VCaP (cell line): ENCODE measurements around the gene SYK.

Experiments used
- H3K27ac ChIP-seq: fragments of 450-650 bp; 2 replicates; pipeline ENCODE4 v1.5.1; 2017
- CTCF ChIP-seq: fragments of 450-650 bp; conservative IDR thresholded peaks from 2 replicates; pipeline ENCODE4 v1.5.1; 2017; ENCODE audit warnings: mild to moderate bottlenecking, moderate library complexity

SYK gene

GRCh38 chr9:90801973-90802322 is 329 bp downstream of the SYK start:
- H3K27ac ChIP-seq, result peak overlapping the region; percentile 82
- no peak for TF ChIP-seq CTCF

- TF ChIP-seq CTCF, result no peak
- H3K27ac ChIP-seq, result peak overlapping the region; percentile 82
These were observed 867 bp downstream of the SYK start for GRCh38 chr9:90802386-90802985.

GRCh38 chr9:90803860-90804593 is 2.4 kb downstream of the SYK start:
- no peak for TF ChIP-seq CTCF
- H3K27ac ChIP-seq, result peak overlapping the region; percentile 34; the same call in 1 of the 2 replicates

GRCh38 chr9:90805006-90805996 is 3.7 kb downstream of the SYK start:
- H3K27ac ChIP-seq, result peak overlapping the region; percentile 34; the same call in 1 of the 2 replicates
- no peak for TF ChIP-seq CTCF

- no peak overlapping the region for H3K27ac ChIP-seq
- no peak for TF ChIP-seq CTCF
These were observed 5.4 kb downstream of the SYK start for GRCh38 chr9:90807006-90807405.

- no peak overlapping the region for H3K27ac ChIP-seq
- TF ChIP-seq CTCF, result no peak
These were observed 6.8 kb downstream of the SYK start for GRCh38 chr9:90808398-90808797.
